C4-2B (cell line): ENCODE results near the gene B3GAT1.

Experiments used
- H3K27ac ChIP-seq: fragments of 450-650 bp; 2 replicates; pipeline ENCODE4 v1.5.1; 2017
- CTCF ChIP-seq: fragments of 450-650 bp; conservative IDR thresholded peaks from 2 replicates; pipeline ENCODE4 v1.5.1; 2017; ENCODE audit warnings: mild to moderate bottlenecking
- ZFX ChIP-seq: fragments of 450-650 bp; IDR thresholded peaks from 2 replicates; pipeline ENCODE4 v1.6.1; 2017

B3GAT1 gene

GRCh38 chr11:134356656-134357544 lies 55.1 kb downstream of the B3GAT1 start:
- TF ChIP-seq ZFX: no peak
- no peak for TF ChIP-seq CTCF
- H3K27ac ChIP-seq: no peak overlapping the region

GRCh38 chr11:134355656-134356055 lies 56.4 kb downstream of the B3GAT1 start:
- TF ChIP-seq ZFX: no peak
- TF ChIP-seq CTCF: no peak
- peak overlapping the region; percentile 63; the same call in 1 of the 2 replicates for H3K27ac ChIP-seq

GRCh38 chr11:134355136-134355535 lies 56.9 kb downstream of the B3GAT1 start:
- TF ChIP-seq CTCF: no peak
- TF ChIP-seq ZFX: no peak
- peak overlapping the region; percentile 63; the same call in 1 of the 2 replicates for H3K27ac ChIP-seq

- TF ChIP-seq CTCF (no peak), ZFX (no peak)
- no peak overlapping the region for H3K27ac ChIP-seq
Measured at GRCh38 chr11:134352111-134352510, 59.9 kb downstream of the B3GAT1 start.

GRCh38 chr11:134350381-134350780 lies 61.7 kb downstream of the B3GAT1 start:
- H3K27ac ChIP-seq: no peak overlapping the region
- TF ChIP-seq CTCF: no peak
- no peak for TF ChIP-seq ZFX

GRCh38 chr11:134349802-134350355 lies 62.2 kb downstream of the B3GAT1 start:
- TF ChIP-seq ZFX (no peak), CTCF (no peak)
- no peak overlapping the region for H3K27ac ChIP-seq

GRCh38 chr11:134349109-134349801 lies 62.8 kb downstream of the B3GAT1 start:
- no peak for TF ChIP-seq CTCF
- TF ChIP-seq ZFX: no peak
- no peak overlapping the region for H3K27ac ChIP-seq
